ENCODE data around the gene MRPL49. TPM values are rescaled to one million over a fixed set of nuclear protein-coding genes. Genes with fewer than 3 reads are reported as not detected.

MRPL49 gene
- total RNA-seq, 1 donor from 2014 or later: 40.8 TPM

GRCh38 chr11:65113839-65114238, 8.3 kb upstream of the MRPL49 start:
- ATAC-seq (no peak), DNase-seq (no peak)
- no peaks in the 10 kb centered on the region for H3K9me3 ChIP-seq
- peak overlapping the region; percentile 74 for H3K27ac ChIP-seq
- intact Hi-C loops (cut with DNase I): no loop called here
- no peaks in the 10 kb centered on the region for H3K27me3 ChIP-seq (ENCODE audit: low read depth)
- H3K36me3 ChIP-seq: peaks cover 39% of the 10 kb centered on the region
- H3K4me3 ChIP-seq: no peak overlapping the region
- peaks cover 50% of the 10 kb centered on the region for H3K4me1 ChIP-seq
- TF ChIP-seq, protein P1, sequence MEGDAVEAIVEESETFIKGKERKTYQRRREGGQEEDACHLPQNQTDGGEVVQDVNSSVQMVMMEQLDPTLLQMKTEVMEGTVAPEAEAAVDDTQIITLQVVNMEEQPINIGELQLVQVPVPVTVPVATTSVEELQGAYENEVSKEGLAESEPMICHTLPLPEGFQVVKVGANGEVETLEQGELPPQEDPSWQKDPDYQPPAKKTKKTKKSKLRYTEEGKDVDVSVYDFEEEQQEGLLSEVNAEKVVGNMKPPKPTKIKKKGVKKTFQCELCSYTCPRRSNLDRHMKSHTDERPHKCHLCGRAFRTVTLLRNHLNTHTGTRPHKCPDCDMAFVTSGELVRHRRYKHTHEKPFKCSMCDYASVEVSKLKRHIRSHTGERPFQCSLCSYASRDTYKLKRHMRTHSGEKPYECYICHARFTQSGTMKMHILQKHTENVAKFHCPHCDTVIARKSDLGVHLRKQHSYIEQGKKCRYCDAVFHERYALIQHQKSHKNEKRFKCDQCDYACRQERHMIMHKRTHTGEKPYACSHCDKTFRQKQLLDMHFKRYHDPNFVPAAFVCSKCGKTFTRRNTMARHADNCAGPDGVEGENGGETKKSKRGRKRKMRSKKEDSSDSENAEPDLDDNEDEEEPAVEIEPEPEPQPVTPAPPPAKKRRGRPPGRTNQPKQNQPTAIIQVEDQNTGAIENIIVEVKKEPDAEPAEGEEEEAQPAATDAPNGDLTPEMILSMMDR (IDR thresholded peaks at IDR 0.05): no peak

DNA sequence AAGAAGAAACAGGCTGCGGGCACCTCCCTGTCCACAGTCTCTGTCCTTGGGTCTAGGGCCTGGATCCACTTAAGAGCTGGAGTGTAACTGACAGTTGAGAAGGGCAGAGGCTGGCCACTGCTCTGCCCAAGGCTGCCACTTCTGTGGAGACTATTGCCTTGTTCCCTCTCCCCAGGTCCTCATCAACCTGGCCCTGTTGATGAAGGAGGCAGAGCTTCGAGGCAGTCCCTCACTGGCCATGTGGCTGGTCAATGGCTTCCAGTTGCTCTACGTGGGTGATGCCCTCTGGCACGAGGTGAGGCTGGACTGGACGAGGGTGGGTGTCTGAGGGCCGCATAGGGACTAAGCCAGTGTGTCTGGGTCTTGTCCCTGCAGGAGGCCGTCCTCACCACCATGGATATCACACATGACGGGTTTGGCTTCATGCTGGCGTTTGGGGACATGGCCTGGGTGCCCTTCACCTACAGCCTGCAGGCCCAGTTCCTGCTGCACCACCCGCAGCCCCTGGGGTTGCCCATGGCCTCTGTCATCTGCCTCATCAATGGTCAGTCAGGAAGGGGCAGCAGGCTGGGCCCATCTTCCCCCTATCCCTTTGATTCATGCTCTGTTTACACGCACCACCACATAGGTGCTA, 7.5 kb upstream of the MRPL49 start:
- Histone ChIP-seq H3K4me1 (peaks cover 50% of the 10 kb centered on the region), H3K36me3 (peaks cover 39% of the 10 kb centered on the region), H3K27ac (no peak overlapping the region), H3K27me3 (ENCODE audit: low read depth) (no peaks in the 10 kb centered on the region), H3K4me3 (no peak overlapping the region), H3K9me3 (no peaks in the 10 kb centered on the region)
- DNase-seq (no peak), ATAC-seq (no peak)
- TF ChIP-seq, protein P1 (IDR thresholded peaks at IDR 0.05): no peak
- intact Hi-C loops (cut with DNase I): no loop called here

DNA sequence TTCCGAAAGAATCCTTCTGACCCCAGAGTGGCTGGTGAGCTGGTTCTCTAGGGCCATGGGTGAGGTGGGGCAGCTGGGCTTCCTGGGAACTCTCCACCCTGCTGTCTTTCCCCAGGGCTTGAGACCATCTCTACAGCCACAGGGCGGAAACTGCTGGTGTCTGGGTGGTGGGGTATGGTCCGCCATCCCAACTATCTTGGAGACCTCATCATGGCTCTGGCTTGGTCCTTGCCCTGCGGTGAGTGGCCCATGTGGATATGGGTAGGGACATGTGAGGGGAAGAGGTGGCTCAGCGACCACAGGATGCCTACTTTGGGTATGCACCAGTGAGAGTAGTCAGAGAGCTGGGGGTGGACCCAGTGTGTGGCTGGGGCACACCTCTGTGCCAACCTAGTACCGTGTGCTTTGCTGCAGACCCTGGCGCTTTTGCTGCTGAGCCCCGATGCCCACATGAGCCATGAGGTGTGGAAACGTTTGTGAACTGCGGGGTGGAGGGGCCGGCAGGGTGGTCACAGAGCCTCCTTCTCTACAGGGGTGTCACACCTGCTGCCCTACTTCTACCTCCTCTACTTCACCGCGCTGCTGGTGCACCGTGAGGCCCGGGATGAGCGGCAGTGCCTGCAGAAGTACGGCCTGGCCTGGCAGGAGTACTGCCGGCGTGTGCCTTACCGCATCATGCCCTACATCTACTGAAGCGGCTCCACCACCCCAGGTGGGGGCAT, 6.6 kb upstream of the MRPL49 start:
- intact Hi-C loops (cut with DNase I): no loop called here
- peaks cover 53% of the 10 kb centered on the region for H3K4me1 ChIP-seq
- ATAC-seq (no peak), DNase-seq (no peak)
- H3K36me3 ChIP-seq: peaks cover 43% of the 10 kb centered on the region
- no peaks in the 10 kb centered on the region for H3K9me3 ChIP-seq
- H3K27ac ChIP-seq: no peak overlapping the region
- H3K4me3 ChIP-seq: no peak overlapping the region
- H3K27me3 ChIP-seq (ENCODE audit: low read depth): no peaks in the 10 kb centered on the region
- TF ChIP-seq, protein P1 (IDR thresholded peaks at IDR 0.05): no peak

GRCh38 chr11:65116370-65117205, 5.5 kb upstream of the MRPL49 start:
- Histone ChIP-seq H3K4me3 (peak overlapping the region; percentile 94), H3K27me3 (ENCODE audit: low read depth) (no peaks in the 10 kb centered on the region), H3K4me1 (peaks cover 53% of the 10 kb centered on the region), H3K27ac (peak overlapping the region; percentile 91), H3K9me3 (no peaks in the 10 kb centered on the region), H3K36me3 (peaks cover 50% of the 10 kb centered on the region)
- DNase-seq: peak; percentile 65
- TF ChIP-seq, protein P1 (IDR thresholded peaks at IDR 0.05): no peak
- peak; percentile 13 to 14 for ATAC-seq
- intact Hi-C loops (cut with DNase I): no loop called here

GRCh38 chr11:65117206-65118096, 4.7 kb upstream of the MRPL49 start, which contains the start of gene ZNHIT2:
TSS of gene ZNHIT2 (minus strand) at chr11:65117701. CDS start at chr11:65117653, 48 bp downstream.
- intact Hi-C loops (cut with DNase I): no loop called here
- Histone ChIP-seq H3K27me3 (ENCODE audit: low read depth) (no peaks in the 10 kb centered on the region), H3K4me1 (peaks cover 49% of the 10 kb centered on the region), H3K36me3 (peaks cover 50% of the 10 kb centered on the region), H3K9me3 (no peaks in the 10 kb centered on the region), H3K4me3 (peak within 1 kb of the TSS; percentile 94), H3K27ac (peak within 1 kb of the TSS; percentile 91)
- TF ChIP-seq, protein P1 (IDR thresholded peaks at IDR 0.05): peak; percentile 92
- ATAC-seq: peak; percentile 91 to 93
- peak; percentile 100 for DNase-seq
